GM10266 (cell line): Measurements from ENCODE around the gene NAMPT.
"Not testable (repeated sequence)": the region's sequence is repeated elsewhere in the genome, so short reads cannot be mapped to it uniquely, and the experiment has no call there.

ENCODE experiments used
- DNase-seq: peaks from one replicate; pipeline ENCODE4 v3.0.0; 2012; ENCODE audit errors: extremely low spot score
- CTCF ChIP-seq: IDR thresholded peaks from 2 replicates; pipeline ENCODE4 v1.5.1; 2012; ENCODE audit warnings: mild to moderate bottlenecking, low read depth; ENCODE audit not compliant: control insufficient read depth, insufficient read depth; ENCODE audit errors: missing control alignments

Gene NAMPT

GRCh38 chr7:106326594-106327537 lies 42.1 kb upstream of the NAMPT start:
- no peak for DNase-seq
- no peak for TF ChIP-seq CTCF

GRCh38 chr7:106324509-106324908 lies 39.7 kb upstream of the NAMPT start:
- not testable (repeated sequence) for DNase-seq

- DNase-seq: not testable (repeated sequence)
These were observed 35.5 kb upstream of the NAMPT start for GRCh38 chr7:106320254-106320770.

GRCh38 chr7:106318482-106318881 lies 33.7 kb upstream of the NAMPT start:
- DNase-seq: no peak
- no peak for TF ChIP-seq CTCF

- no peak for TF ChIP-seq CTCF
These were observed 33.2 kb upstream of the NAMPT start for GRCh38 chr7:106317971-106318370.

GRCh38 chr7:106316947-106317346 lies 32.2 kb upstream of the NAMPT start:
- no peak for DNase-seq
- no peak for TF ChIP-seq CTCF

More at GRCh38 chr7:106317971-106318370, 33.2 kb upstream of the NAMPT start:
- no peak for DNase-seq

- no peak for DNase-seq
- TF ChIP-seq CTCF: no peak
These were observed 30.1 kb upstream of the NAMPT start for GRCh38 chr7:106314875-106315274.

- DNase-seq: no peak
- TF ChIP-seq CTCF: no peak
These were observed 29.2 kb upstream of the NAMPT start for GRCh38 chr7:106313966-106314365.
